Activated naive CD8-positive, alpha-beta T cell treated with anti-CD3 and anti-CD28 coated beads, Interleukin-2, amount 50 U/mL, for 24 hours (primary cell): ENCODE results near the gene AGAP3.
"Not testable (repeated sequence)": the region's sequence is repeated elsewhere in the genome, so short reads cannot be mapped to it uniquely, and the experiment has no call there.

Experiments used
- ATAC-seq: fragments of 150-1000 bp; cut with Tn5 transposase; one replicate; pipeline ENCODE4 v1.10.0; 2021
- DNase-seq: peaks from one replicate; pipeline ENCODE4 v3.0.0; 2021
- H3K27ac Mint-ChIP-seq: one replicate; pipeline ENCODE4 v1.8.0; 2021; ENCODE audit warnings: mild to moderate bottlenecking, mixed read lengths
- H3K27me3 Mint-ChIP-seq: one replicate; pipeline ENCODE4 v1.8.0; 2021; ENCODE audit warnings: mixed read lengths
- H3K36me3 Mint-ChIP-seq: one replicate; pipeline ENCODE4 v1.8.0; 2021; ENCODE audit warnings: low read depth, mixed read lengths
- H3K4me1 Mint-ChIP-seq: one replicate; pipeline ENCODE4 v1.8.0; 2021; ENCODE audit warnings: mixed read lengths
- H3K4me3 Mint-ChIP-seq: one replicate; pipeline ENCODE4 v1.8.0; 2021; ENCODE audit warnings: mild to moderate bottlenecking, moderate library complexity, mixed read lengths
- H3K9me3 Mint-ChIP-seq: one replicate; pipeline ENCODE4 v1.8.0; 2021; ENCODE audit warnings: mixed read lengths

The AGAP3 gene

DNA sequence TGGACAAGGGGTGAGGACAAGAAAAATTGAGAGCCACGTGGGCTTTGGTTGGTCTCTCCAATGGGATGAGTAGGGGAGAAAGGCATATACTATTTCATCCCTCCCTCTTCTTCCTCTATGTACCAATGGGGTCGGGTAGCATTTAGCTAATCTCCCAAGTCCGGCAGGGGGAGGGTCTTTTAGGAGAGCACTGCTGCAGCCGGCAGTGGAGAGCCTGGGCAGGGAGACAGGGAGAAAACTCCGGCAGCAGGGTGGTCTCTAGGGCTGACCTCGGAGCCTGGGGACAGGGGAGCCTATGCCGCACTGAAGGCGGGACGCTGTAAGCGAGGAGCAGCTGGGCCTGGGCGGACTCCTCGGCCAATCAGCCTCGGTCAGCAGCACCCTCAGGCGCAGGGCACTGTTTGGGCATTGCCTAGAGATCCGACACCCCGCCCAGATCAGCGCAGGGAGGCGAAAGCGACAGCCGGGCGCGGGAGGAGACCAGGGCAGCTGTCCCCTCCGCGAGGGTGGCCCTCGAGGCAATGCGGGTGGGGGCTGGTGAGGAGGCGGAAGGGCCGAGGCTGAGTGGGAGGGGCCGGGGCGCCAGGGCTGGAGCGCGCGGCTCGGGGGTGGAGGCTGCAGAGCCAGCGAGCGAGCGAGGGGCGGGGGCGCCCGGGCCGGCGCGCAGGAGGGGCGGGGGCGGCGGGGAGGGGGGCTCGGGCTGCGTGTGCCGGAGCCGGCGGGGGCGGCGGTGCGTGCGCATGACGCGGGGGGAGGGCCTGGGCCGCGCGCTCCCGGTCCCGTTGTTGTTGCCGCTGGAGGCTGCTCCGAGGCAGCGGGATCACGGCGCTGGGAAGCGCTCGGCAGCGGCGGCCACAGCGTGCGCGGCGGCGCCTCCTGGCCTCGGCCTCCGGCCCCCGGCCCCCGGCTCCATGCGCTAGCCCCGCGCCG lies at the start of gene AGAP3:
TSS of gene AGAP3 (plus strand) at position 785 of the 930 bp plus-strand sequence. CDS start 267 bp downstream, outside the sequence.
- peak; percentile 55 for DNase-seq
- Mint-ChIP-seq H3K4me1 (peaks cover 40% of the 10 kb centered on the region), H3K27ac (peak within 1 kb of the TSS; percentile 62), H3K27me3 (peaks cover 18% of the 10 kb centered on the region), H3K36me3 (no peaks in the 10 kb centered on the region), H3K4me3 (peak within 1 kb of the TSS; percentile 82), H3K9me3 (no peaks in the 10 kb centered on the region)
- peak; percentile 6 for ATAC-seq

DNA sequence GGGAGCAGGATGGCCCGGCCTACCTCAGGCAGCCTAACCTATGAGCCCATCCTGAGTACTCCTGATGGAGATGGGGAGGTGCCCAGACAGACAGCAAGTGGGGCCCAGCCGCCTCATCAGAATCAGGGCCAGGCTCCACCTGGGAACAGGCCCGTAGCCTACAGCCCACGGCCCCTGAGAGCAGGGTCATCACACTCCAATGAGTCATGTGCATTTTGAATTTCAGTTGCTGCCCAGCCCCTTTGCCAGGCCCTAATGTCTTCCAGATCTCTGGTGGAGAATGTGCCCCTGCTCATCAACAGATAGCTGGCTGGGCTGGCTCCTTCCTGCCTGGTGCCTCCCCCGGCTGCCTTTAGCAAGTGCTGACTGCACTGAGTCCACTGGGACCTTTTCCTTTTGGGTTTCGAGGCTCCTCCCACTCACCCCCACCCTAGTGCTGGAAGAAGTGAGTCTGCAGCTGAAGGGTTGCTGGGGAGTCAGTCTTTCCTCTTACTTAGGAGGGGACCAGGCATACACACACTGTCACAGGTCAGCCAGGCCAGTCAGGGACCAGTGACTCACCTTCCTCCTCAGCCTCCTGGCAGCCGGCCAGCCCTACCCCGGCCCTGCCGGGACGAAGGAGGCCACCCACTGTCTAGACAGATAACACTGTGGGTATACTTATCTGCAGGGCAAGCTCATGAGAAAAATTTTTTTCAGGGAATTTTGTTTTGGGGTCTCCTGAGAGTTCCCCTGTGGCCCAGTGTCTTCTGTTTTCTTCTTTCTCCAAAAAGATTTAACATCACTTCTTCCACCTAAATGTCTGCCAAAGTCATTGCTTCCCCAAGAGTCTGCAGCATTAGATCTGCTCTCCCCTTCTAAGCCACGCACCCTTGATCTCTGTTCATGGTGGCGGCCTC lies 47.1 kb upstream of the AGAP3 start:
- Mint-ChIP-seq H3K9me3 (no peaks in the 10 kb centered on the region), H3K4me1 (peaks cover 25% of the 10 kb centered on the region), H3K27ac (peak overlapping the region; percentile 84), H3K4me3 (peak overlapping the region; percentile 19), H3K27me3 (no peaks in the 10 kb centered on the region), H3K36me3 (peaks cover 2% of the 10 kb centered on the region)
- ATAC-seq (peak; percentile 96), DNase-seq (peak; percentile 88)

DNA sequence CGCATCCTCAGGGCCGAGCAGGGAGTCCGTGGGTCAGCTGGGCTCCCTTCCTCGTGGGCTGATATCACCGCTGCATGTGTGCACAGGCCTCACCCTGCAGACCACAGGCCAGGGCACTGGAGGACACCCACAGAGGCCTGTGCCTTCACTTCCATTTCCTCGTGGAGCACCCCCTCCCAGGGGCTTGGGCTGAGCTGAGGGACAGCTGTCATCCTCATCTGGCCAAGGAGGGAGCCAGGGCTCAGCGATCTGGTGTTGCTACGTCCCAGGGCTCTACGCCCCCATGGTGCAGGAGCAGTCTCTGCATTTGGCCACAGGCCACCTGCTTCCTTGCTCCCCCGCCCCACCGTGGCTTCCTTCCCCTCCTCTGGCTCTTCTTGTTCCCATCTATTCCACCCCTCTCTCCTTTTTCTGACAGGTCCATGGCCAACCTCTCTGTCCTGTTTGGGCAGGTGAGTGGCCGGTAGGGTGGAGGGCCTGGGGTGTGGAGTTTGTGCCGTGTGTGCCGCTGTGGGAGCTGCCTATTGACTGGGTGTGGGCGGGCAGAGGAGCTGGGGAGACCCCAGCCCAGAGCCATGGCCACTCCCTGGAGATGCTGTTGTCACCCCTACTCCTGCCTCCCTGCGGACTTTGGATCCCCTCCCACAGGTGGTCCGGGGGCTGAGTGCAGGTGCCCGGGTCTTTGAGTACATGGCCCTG lies 46.3 kb upstream of the AGAP3 start:
- peaks cover 2% of the 10 kb centered on the region for H3K36me3 Mint-ChIP-seq
- no peak for DNase-seq
- peak overlapping the region; percentile 84 for H3K27ac Mint-ChIP-seq
- peaks cover 25% of the 10 kb centered on the region for H3K4me1 Mint-ChIP-seq
- ATAC-seq: no peak
- H3K9me3 Mint-ChIP-seq: no peaks in the 10 kb centered on the region
- H3K27me3 Mint-ChIP-seq: no peaks in the 10 kb centered on the region
- no peak overlapping the region for H3K4me3 Mint-ChIP-seq

DNA sequence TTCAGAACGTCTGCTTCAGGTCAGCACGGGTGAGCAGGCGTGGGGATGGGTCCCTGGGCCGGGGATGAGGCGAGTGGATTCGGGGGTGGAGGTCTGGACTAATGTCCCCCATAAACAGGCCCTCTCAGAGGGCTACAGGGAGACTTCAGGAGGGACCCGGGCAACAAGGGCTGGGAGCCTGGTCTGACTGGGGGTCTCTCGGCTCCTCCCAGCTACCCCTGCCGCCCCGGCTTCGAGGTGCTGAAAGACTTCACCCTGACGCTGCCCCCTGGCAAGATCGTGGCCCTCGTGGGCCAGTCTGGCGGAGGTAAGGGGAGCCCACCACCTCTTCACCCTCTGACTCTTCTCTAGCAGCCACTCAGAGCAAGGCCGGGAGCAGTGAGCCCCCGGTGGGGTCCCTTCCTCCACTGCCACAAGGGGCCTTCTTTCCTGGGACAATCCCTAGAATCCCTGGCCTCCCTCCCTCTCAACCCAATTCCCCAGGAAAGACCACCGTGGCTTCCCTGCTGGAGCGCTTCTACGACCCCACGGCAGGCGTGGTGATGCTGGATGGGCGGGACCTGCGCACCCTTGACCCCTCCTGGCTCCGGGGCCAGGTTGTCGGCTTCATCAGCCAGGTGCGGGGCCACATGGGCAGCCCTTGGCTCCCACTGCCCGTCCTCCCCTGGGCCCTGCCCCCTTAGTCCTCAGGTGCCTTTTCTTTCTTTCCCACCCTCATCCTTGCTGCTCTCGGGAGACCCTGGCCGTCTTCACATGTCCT lies 45.5 kb upstream of the AGAP3 start:
- H3K4me1 Mint-ChIP-seq: peaks cover 25% of the 10 kb centered on the region
- H3K9me3 Mint-ChIP-seq: no peaks in the 10 kb centered on the region
- DNase-seq (no peak), ATAC-seq (no peak)
- H3K36me3 Mint-ChIP-seq: peaks cover 2% of the 10 kb centered on the region
- no peak overlapping the region for H3K27ac Mint-ChIP-seq
- no peaks in the 10 kb centered on the region for H3K27me3 Mint-ChIP-seq
- no peak overlapping the region for H3K4me3 Mint-ChIP-seq

DNA sequence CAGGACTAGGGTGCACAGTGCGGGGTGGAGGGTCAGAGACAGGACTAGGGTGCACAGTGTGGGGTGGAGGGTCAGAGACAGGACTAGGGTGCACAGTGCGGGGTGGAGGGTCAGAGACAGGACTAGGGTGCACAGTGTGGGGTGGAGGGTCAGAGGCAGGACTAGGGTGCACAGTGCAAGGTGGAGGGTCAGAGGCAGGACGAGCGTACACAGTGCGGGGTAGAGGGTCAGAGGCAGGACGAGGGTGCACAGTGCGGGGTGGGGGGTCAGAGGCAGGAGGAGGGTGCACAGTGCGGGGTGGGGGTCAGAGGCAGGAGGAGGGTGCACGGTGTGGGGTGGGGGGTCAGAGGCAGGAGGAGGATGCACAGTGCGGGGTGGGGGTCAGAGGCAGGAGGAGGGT lies 42.8 kb upstream of the AGAP3 start:
- not testable (repeated sequence) for H3K4me3 Mint-ChIP-seq, H3K9me3 Mint-ChIP-seq, H3K27ac Mint-ChIP-seq, ATAC-seq, H3K36me3 Mint-ChIP-seq, DNase-seq, H3K27me3 Mint-ChIP-seq
- H3K4me1 Mint-ChIP-seq: peaks cover 22% of the 10 kb centered on the region

DNA sequence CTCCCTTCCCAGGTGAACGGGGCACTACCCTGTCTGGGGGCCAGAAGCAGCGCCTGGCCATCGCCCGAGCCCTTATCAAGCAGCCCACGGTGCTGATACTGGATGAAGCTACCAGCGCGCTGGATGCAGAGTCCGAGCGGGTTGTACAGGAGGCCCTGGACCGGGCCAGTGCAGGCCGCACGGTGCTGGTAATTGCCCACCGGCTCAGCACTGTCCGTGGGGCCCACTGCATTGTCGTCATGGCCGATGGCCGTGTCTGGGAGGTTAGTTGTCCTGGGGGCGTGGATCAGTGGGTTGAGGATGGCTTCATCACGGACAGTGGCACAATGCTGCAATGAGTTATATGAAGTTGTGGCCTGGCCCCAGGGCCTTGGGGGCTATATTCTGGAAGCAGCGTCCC lies 42.3 kb upstream of the AGAP3 start:
- no peaks in the 10 kb centered on the region for H3K27me3 Mint-ChIP-seq
- DNase-seq (no peak), ATAC-seq (no peak)
- H3K27ac Mint-ChIP-seq: no peak overlapping the region
- H3K9me3 Mint-ChIP-seq: no peaks in the 10 kb centered on the region
- no peaks in the 10 kb centered on the region for H3K36me3 Mint-ChIP-seq
- H3K4me3 Mint-ChIP-seq: no peak overlapping the region
- peaks cover 17% of the 10 kb centered on the region for H3K4me1 Mint-ChIP-seq

DNA sequence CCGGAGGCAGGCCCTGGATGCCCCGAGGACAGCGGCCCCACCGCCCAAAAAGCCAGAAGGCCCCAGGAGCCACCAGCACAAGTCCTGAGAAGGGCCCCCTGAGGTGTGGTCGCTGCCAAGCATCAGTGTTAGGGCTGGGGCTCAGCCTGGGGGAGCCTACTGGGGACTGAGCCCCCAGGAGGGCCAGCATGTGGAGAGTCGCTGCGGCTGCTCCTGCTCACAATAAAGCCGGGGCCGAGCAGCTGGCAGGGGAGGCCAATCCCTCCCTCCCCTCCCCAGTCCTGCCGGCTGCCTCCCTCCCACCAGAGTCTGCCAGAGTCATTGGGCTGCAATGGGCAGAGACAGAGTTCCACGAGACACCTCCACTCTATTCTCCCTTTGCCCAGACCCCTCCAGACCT lies 41.0 kb upstream of the AGAP3 start:
- H3K27ac Mint-ChIP-seq: no peak overlapping the region
- no peaks in the 10 kb centered on the region for H3K36me3 Mint-ChIP-seq
- H3K9me3 Mint-ChIP-seq: no peaks in the 10 kb centered on the region
- ATAC-seq (no peak), DNase-seq (no peak)
- H3K4me3 Mint-ChIP-seq: no peak overlapping the region
- H3K27me3 Mint-ChIP-seq: no peaks in the 10 kb centered on the region
- H3K4me1 Mint-ChIP-seq: peaks cover 4% of the 10 kb centered on the region

DNA sequence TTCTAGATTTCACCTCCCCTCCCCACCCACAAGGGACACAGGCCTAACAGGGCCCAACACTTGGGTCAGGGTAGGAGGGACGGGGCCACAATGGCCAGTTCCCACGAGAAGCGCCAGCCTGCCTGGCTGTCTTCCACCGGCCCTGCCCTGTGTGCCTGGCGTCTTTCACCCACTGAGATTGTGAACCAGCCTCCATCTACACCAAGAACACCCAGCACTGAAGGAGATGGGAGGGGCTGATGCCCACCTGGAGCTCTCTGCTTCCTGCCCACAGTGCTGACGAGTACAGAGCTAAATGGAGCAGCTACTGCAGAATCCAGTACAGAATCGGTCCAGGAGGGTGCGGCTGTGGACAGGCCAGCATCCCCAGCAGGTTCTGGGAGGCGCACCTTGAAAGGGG lies 40.3 kb upstream of the AGAP3 start:
- Mint-ChIP-seq H3K27ac (no peak overlapping the region), H3K36me3 (no peaks in the 10 kb centered on the region), H3K9me3 (no peaks in the 10 kb centered on the region), H3K4me3 (no peak overlapping the region), H3K27me3 (peaks cover 2% of the 10 kb centered on the region), H3K4me1 (peaks cover 2% of the 10 kb centered on the region)
- ATAC-seq: no peak
- DNase-seq: no peak

DNA sequence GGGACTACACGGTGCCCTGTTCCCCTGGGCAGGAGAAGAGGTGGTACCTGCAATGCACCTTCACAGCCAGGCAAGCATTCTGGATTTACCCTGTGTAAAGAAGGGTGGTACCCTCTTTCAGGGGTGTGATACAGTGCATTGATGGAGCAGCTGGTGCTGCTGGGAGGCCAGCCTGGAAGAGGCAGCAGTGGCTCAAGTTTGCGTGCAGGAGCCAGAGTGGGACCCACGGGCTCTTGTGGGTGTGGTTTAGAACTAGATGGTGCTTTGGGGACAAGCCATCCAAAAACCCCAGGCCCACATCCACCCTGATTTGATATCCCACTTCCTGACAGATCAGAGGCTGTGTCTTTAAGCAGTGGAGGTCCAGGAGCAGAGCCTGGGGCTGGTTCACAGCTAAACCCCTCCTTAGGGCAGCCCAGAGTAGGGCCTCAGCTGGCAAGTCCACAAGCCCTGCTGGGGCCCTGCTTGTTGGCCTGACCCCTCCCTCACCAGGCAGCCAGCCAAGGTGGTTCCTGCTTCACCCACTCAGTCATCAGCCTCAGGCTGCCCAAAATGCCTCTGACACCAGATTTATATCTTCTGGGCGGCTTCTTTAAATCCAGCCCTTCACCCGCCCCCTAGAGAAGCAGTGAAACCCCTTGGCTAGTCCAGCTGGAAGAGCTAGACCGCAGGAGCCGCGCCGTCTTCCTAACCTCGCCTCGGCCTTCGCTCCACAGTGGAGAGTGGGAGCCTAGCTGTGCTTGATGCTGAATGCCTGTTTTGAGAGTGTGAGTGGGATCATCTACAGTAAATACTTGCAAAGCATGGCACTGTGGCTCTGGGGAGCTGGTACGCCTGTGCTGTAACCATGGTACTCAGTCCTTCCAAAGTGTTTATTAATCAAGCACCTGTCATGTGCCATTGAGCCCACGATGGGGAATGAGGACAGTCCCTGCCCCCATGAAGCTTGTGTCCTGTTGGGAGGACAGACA lies 39.4 kb upstream of the AGAP3 start:
- Mint-ChIP-seq H3K36me3 (no peaks in the 10 kb centered on the region), H3K4me1 (no peaks in the 10 kb centered on the region), H3K27ac (no peak overlapping the region), H3K27me3 (peaks cover 2% of the 10 kb centered on the region), H3K4me3 (no peak overlapping the region), H3K9me3 (no peaks in the 10 kb centered on the region)
- no peak for ATAC-seq
- no peak for DNase-seq

DNA sequence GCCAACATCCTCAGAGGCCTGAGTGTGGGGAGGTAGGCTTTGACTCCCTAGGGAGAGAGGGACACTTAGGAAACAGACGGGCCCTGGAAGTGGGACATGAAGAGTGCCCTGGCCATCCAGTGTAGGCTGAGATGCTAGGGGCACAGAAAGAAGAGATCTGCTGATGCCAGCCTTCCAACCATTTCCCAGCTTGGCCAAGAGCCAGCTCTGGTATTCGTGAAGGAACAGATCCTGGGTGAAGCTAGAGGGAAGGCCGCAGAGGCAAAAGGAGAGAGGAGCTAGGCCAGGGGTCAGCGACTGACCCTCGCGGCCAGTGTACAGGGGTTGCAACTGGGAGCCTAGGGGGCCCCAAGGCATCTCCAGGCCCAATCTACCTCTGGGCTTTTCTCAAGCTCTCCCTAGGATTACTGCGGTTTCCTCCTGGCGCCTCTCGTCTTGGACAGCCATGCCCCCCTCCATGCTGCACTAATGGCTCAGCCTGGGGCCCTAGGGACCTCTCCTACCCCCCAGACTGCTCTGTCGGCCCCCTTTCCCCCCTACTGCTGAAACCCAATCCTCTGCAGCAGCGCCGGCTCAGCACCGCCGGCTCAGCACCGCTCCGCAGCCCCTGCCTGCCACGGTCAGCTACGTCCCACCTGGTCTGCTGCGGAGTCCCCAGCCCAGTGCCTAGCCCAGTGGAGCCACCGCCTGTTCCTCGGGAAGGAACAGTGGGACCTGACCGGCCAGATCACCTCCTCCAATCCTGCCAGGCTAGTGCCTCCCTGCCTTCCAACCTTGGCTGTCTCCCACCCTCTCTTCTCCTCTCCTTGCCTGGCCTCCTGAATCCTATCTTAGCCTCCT lies 38.1 kb upstream of the AGAP3 start, which contains the start of gene ASIC3:
TSS of gene ASIC3 (plus strand) at position 556 of the 840 bp plus-strand sequence. CDS start 355 bp downstream, outside the sequence.
- no peak within 1 kb of the TSS for H3K4me3 Mint-ChIP-seq
- peaks cover 2% of the 10 kb centered on the region for H3K4me1 Mint-ChIP-seq
- no peaks in the 10 kb centered on the region for H3K9me3 Mint-ChIP-seq
- no peak within 1 kb of the TSS for H3K27ac Mint-ChIP-seq
- H3K27me3 Mint-ChIP-seq: peaks cover 2% of the 10 kb centered on the region
- DNase-seq: no peak
- H3K36me3 Mint-ChIP-seq: no peaks in the 10 kb centered on the region
- ATAC-seq: no peak

DNA sequence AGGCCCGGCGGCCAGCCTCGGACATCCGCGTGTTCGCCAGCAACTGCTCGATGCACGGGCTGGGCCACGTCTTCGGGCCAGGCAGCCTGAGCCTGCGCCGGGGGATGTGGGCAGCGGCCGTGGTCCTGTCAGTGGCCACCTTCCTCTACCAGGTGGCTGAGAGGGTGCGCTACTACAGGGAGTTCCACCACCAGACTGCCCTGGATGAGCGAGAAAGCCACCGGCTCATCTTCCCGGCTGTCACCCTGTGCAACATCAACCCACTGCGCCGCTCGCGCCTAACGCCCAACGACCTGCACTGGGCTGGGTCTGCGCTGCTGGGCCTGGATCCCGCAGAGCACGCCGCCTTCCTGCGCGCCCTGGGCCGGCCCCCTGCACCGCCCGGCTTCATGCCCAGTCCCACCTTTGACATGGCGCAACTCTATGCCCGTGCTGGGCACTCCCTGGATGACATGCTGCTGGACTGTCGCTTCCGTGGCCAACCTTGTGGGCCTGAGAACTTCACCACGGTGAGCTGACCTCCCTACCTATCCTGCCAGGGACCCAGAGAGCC lies 37.3 kb upstream of the AGAP3 start:
- Mint-ChIP-seq H3K4me1 (peaks cover 2% of the 10 kb centered on the region), H3K36me3 (no peaks in the 10 kb centered on the region), H3K9me3 (no peaks in the 10 kb centered on the region), H3K27ac (no peak overlapping the region), H3K4me3 (no peak overlapping the region), H3K27me3 (peaks cover 2% of the 10 kb centered on the region)
- ATAC-seq (no peak), DNase-seq (no peak)

DNA sequence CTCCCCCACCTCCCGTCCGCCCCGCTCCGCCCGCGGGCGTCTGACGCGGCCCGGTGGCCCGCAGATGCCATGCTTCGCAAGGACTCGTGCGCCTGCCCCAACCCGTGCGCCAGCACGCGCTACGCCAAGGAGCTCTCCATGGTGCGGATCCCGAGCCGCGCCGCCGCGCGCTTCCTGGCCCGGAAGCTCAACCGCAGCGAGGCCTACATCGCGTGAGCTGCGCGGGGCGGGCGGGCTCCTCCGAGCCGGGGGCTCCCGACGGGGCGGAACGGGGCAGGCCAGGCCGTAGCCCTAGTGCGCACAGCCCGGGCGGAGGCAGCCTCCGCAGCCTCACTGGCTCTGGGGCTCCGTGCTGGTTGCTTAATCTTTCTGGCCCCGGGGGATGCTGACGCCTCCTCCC lies 35.2 kb upstream of the AGAP3 start:
- peak; percentile 52 for ATAC-seq
- Mint-ChIP-seq H3K27me3 (peaks cover 2% of the 10 kb centered on the region), H3K4me1 (peaks cover 2% of the 10 kb centered on the region), H3K9me3 (no peaks in the 10 kb centered on the region), H3K27ac (no peak overlapping the region), H3K4me3 (no peak overlapping the region), H3K36me3 (no peaks in the 10 kb centered on the region)
- peak; percentile 53 for DNase-seq
